ENCODE data around the gene ABCC1.

GRCh38 chr16:16113076-16113475, 163.7 kb downstream of the ABCC1 start:
- TF ChIP-seq CTCF (IDR thresholded peaks at IDR 0.05), result no peak
- TF ChIP-seq POLR2A (IDR thresholded peaks at IDR 0.05), result no peak

Measured in Peyer's patch (tissue), 4 donors.